CD4-positive, alpha-beta T cell (primary cell): ENCODE results near the gene CPNE4. TPM values are rescaled to one million over a fixed set of nuclear protein-coding genes. Genes with fewer than 3 reads are reported as not detected.

Experiments
- ATAC-seq: fragments of 200-7000 bp; cut with Tn5 transposase; one replicate; pipeline ENCODE4 v1.10.0; 2022; ENCODE audit warnings: mild to moderate bottlenecking; ENCODE audit not compliant: poor library complexity
- CTCF ChIA-PET: fragments of 350-600 bp; sonication (Branson Sonifier 250); formaldehyde crosslinking; loops from one replicate; lab custom pipeline; 2021; ENCODE audit warnings: antibody characterized with exemption, inconsistent platforms; lab: Charles Lee
- POLR2A ChIA-PET: fragments of 350-600 bp; sonication (Branson Sonifier 250); formaldehyde crosslinking; loops from one replicate; lab custom pipeline; 2021; ENCODE audit warnings: antibody characterized with exemption, inconsistent platforms; lab: Charles Lee
- DNase-seq, 14 experiments: peaks; one replicate each; pipeline ENCODE4 v3.0.0-alpha.2; 2013 to 2020; ENCODE audit warnings: mixed read lengths in 2 of 14
- H3K27ac ChIP-seq, 2 donors: one replicate each; pipeline versions ENCODE4 v1.5.1 to v1.7.0; 2013; ENCODE audit warnings: low read length in 2 of 2, low read depth in 1 of 2, mild to moderate bottlenecking in 1 of 2
- H3K27me3 ChIP-seq, 2 experiments: 1 replicate in 1 of 2; 2 replicates in 1 of 2; pipeline versions ENCODE4 v1.6.1 to v1.7.0; 2013; ENCODE audit warnings: low read length in 2 of 2, control low read depth in 1 of 2, mild to moderate bottlenecking in 1 of 2, moderate library complexity in 1 of 2; ENCODE audit not compliant: insufficient read depth in 2 of 2, control insufficient read depth in 1 of 2
- H3K36me3 ChIP-seq: one replicate; pipeline ENCODE4 v1.6.1; 2013; ENCODE audit warnings: low read length, control low read depth; ENCODE audit not compliant: insufficient read depth
- H3K4me1 ChIP-seq: one replicate; pipeline ENCODE4 v1.6.1; 2013; ENCODE audit warnings: low read length, control low read depth; ENCODE audit not compliant: insufficient read depth
- H3K4me3 ChIP-seq: one replicate; pipeline ENCODE4 v1.5.1; 2013; ENCODE audit warnings: mild to moderate bottlenecking, low read length, moderate library complexity
- H3K9me3 ChIP-seq, 2 experiments: 1 replicate in 1 of 2; 2 replicates in 1 of 2; pipeline versions ENCODE4 v1.6.1 to v1.7.0; 2013; ENCODE audit warnings: low read length in 2 of 2, mild to moderate bottlenecking in 2 of 2, control low read depth in 1 of 2, moderate library complexity in 1 of 2; ENCODE audit not compliant: control insufficient read depth in 1 of 2, insufficient read depth in 1 of 2
- H3K27ac Mint-ChIP-seq: one replicate; pipeline ENCODE4 v1.8.0; 2020; ENCODE audit warnings: mixed read lengths
- H3K27me3 Mint-ChIP-seq: one replicate; pipeline ENCODE4 v1.8.0; 2021; ENCODE audit warnings: mixed read lengths
- H3K36me3 Mint-ChIP-seq: one replicate; pipeline ENCODE4 v1.8.0; 2021; ENCODE audit warnings: low read depth, mixed read lengths
- H3K4me1 Mint-ChIP-seq: one replicate; pipeline ENCODE4 v1.8.0; 2021; ENCODE audit warnings: low read depth, mixed read lengths
- H3K4me3 Mint-ChIP-seq: one replicate; pipeline ENCODE4 v1.8.0; 2020; ENCODE audit warnings: mild to moderate bottlenecking, mixed read lengths
- H3K9me3 Mint-ChIP-seq: one replicate; pipeline ENCODE4 v1.8.0; 2020; ENCODE audit warnings: mixed read lengths
- CTCF ChIP-seq: fragments of 200-600 bp; IDR thresholded peaks from one replicate; pipeline ENCODE4 v1.8.0; 2022; ENCODE audit warnings: antibody characterized with exemption, mild to moderate bottlenecking
- intact Hi-C, 2 experiments: fragments of 100-400 bp; cut with DNase I in 1 of 2; cut with micrococcal nuclease in 1 of 2; formaldehyde crosslinking; loops; one replicate each; pipeline versions ENCODE4 v1.15.1 to v1.9.0; 2023 to 2025; cut with DNase I, micrococcal nuclease
- total RNA-seq, 174 experiments: library from RNA in 2 of 174; stranded (reverse) in 2 of 174; gene quantifications; one replicate each; pipeline ENCODE4 v1.2.3 and lab custom pipeline; 2021 to 2026

Gene CPNE4
- total RNA-seq, 2 experiments from 2014 or later, result not detected

- Histone ChIP-seq H3K4me3 (no peak overlapping the region), H3K9me3 (no peaks in the 10 kb centered on the region), H3K27me3 (peaks cover 0 to 4% of the 10 kb centered on the region in 2 experiments), H3K27ac (no peak overlapping the region), H3K36me3 (no peaks in the 10 kb centered on the region), H3K4me1 (no peaks in the 10 kb centered on the region)
- TF ChIP-seq CTCF, result no peak
- no peak for DNase-seq
- Mint-ChIP-seq H3K27me3 (peaks cover 22% of the 10 kb centered on the region), H3K4me1 (no peaks in the 10 kb centered on the region), H3K36me3 (no peaks in the 10 kb centered on the region), H3K4me3 (no peak overlapping the region), H3K27ac (no peak overlapping the region), H3K9me3 (no peaks in the 10 kb centered on the region)
- ATAC-seq, result no peak
- CTCF ChIA-PET, result no interaction called here
- POLR2A ChIA-PET, result no interaction called here
- intact Hi-C loops, result no loop called here
Observed at GRCh38 chr3:131708241-131708640, 326.6 kb downstream of the CPNE4 start.

- H3K27ac Mint-ChIP-seq, result no peak overlapping the region
- ChIA-PET POLR2A (no interaction called here), CTCF (no interaction called here)
- peaks cover 2% of the 10 kb centered on the region for H3K9me3 Mint-ChIP-seq
- Histone ChIP-seq H3K9me3 (no peaks in the 10 kb centered on the region), H3K36me3 (no peaks in the 10 kb centered on the region), H3K4me1 (no peaks in the 10 kb centered on the region), H3K27ac (no peak overlapping the region), H3K4me3 (no peak overlapping the region), H3K27me3 (peaks cover 0 to 4% of the 10 kb centered on the region in 2 experiments)
- H3K4me1 Mint-ChIP-seq, result no peaks in the 10 kb centered on the region
- intact Hi-C loops, result no loop called here
- H3K36me3 Mint-ChIP-seq, result no peaks in the 10 kb centered on the region
- H3K27me3 Mint-ChIP-seq, result peaks cover 22% of the 10 kb centered on the region
- DNase-seq (no peak), ATAC-seq (no peak)
- no peak for TF ChIP-seq CTCF
- no peak overlapping the region for H3K4me3 Mint-ChIP-seq
Observed at GRCh38 chr3:131705558-131706051, 329.2 kb downstream of the CPNE4 start.

- no peak for TF ChIP-seq CTCF
- POLR2A ChIA-PET, result no interaction called here
- H3K9me3 Mint-ChIP-seq, result peaks cover 2% of the 10 kb centered on the region
- no peak overlapping the region for H3K4me3 Mint-ChIP-seq
- peaks cover 22% of the 10 kb centered on the region for H3K27me3 Mint-ChIP-seq
- Histone ChIP-seq H3K27ac (no peak overlapping the region), H3K27me3 (peaks cover 0 to 4% of the 10 kb centered on the region in 2 experiments), H3K36me3 (no peaks in the 10 kb centered on the region), H3K4me3 (no peak overlapping the region), H3K4me1 (no peaks in the 10 kb centered on the region), H3K9me3 (no peaks in the 10 kb centered on the region)
- DNase-seq, result no peak
- H3K27ac Mint-ChIP-seq, result no peak overlapping the region
- no peaks in the 10 kb centered on the region for H3K4me1 Mint-ChIP-seq
- H3K36me3 Mint-ChIP-seq, result no peaks in the 10 kb centered on the region
- intact Hi-C loops, result no loop called here
- no peak for ATAC-seq
- CTCF ChIA-PET, result no interaction called here
Observed at GRCh38 chr3:131705099-131705498, 329.7 kb downstream of the CPNE4 start.
